ENCODE measurements around the gene PLEKHA6.
A peak's percentile ranks its signal among the peaks of the same experiment; 100 is the strongest.

Gene PLEKHA6

DNA sequence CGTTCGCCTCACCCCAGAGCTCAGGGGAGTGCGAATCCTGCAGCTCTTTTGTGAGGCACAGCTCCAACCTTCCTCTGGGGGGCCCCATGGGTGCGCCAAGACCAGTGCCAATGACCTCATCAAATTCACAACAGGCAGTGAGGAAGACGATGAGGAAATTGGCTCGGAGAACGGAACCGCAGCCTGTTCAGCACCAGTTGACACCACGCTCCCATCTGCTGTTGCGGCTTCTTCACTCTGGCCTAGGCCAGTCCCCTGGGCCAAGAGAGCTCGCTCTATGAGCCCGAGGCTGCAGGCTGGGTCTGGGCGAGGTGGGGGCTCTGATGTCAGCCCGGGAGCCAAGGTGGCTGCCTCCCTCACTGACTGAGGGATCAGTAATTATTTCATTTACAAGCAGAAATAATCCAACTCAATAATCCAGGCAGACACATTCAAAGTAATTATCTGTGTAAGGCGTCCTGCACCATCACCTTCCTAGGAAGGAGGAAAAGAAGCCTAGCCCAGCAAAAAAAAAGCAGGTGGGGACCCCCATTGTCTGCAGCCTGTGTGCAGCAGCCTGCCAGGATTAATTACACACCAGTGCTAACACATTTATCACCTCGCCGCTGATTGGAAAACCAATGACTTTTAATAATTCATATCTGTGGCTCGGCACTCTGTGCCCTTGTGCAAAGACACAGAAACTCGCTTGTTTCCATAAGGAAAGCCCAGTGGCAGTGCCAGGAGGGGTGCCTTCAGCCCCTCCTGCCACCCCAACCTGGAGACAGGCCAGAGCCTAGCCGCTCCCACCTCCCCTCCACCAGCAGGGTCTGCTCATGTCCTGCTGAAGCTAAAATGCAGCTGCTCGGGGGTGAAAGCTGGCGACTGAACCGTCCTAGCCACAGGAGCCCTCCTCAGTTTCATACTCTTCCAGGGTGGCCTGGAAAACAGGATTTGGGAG is 1.9 kb downstream of the PLEKHA6 start:
- Histone ChIP-seq H3K4me1 (ENCODE audit: control insufficient read depth, insufficient read depth, low read depth, low read length) (peaks cover 6% of the 10 kb centered on the region), H2BK120ac (ENCODE audit: low read depth, low read length) (no peak overlapping the region), H3K18ac (ENCODE audit: low read depth in 1 of 2, low read length in 2 of 2) (peak overlapping the region; percentile 64 to 70), H3K23ac (ENCODE audit: low read length in 2 of 2) (no peak overlapping the region), H2BK12ac (ENCODE audit: low read length in 2 of 2) (peak overlapping the region in 1 of 2 experiments; percentile 74), H3K79me1 (replicated peaks; ENCODE audit: low read length, poor library complexity, severe bottlenecking) (no peaks in the 10 kb centered on the region), H2BK15ac (ENCODE audit: low read depth, poor library complexity, severe bottlenecking) (peak overlapping the region; percentile 26), H4K91ac (ENCODE audit: low read length) (peak overlapping the region; percentile 52), H3K9ac (ENCODE audit: low read length) (peak overlapping the region; percentile 35), H3K4ac (ENCODE audit: low read depth in 1 of 2, low read length in 2 of 2) (peak overlapping the region; percentile 44 to 69), H3K36me3 (ENCODE audit: control insufficient read depth in 1 of 2, insufficient read depth in 2 of 2, low read depth in 1 of 2, low read length in 2 of 2) (no peaks in the 10 kb centered on the region), H2AK5ac (ENCODE audit: low read length, severe bottlenecking) (no peak overlapping the region), H3K4me3 (ENCODE audit: insufficient read depth in 1 of 2, low read depth in 1 of 2, low read length in 2 of 2) (peak overlapping the region in 1 of 2 experiments; percentile 40), H2AFZ (ENCODE audit: low read depth, low read length) (no peak overlapping the region), H3K9me3 (ENCODE audit: control insufficient read depth, low read length) (no peaks in the 10 kb centered on the region), H4K8ac (ENCODE audit: low read length) (peak overlapping the region; percentile 79), H3K4me2 (ENCODE audit: low read length, poor library complexity, severe bottlenecking) (no peak overlapping the region), H3K27ac (ENCODE audit: low read length, poor library complexity, severe bottlenecking) (no peak overlapping the region), H3K14ac (ENCODE audit: low read length in 2 of 2) (no peak overlapping the region), H2BK5ac (ENCODE audit: low read depth, low read length, poor library complexity, severe bottlenecking) (no peak overlapping the region), H3K27me3 (ENCODE audit: control insufficient read depth in 1 of 2, insufficient read depth in 1 of 2, low read length in 2 of 2) (peaks cover 57 to 69% of the 10 kb centered on the region in 2 experiments)
- WGBS: 80% methylated on average over 20 of the region's 23 CpGs
- no peak for DNase-seq

DNA sequence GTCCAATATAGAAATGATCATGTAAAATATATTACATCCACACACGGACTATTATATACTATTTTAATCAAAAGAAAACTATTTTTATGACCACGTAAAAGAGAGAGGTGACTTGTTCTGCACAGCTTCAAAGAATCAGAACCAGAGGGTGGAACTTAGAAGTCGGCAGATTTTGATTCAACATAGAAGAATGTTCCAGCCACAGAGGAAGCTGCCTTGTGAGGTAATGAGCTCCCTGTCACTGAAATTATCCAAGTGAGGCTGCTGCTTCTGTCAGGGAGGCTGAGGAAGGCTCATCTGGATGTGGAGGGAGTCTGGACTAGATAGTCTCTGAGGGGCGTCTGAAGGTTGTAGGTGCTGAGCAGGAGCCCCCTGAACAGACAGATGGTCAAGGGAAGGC is 2.7 kb downstream of the PLEKHA6 start:
- Histone ChIP-seq H3K18ac (ENCODE audit: low read depth in 1 of 2, low read length in 2 of 2) (peak overlapping the region in 1 of 2 experiments; percentile 38), H3K9me3 (ENCODE audit: control insufficient read depth, low read length) (no peaks in the 10 kb centered on the region), H3K23ac (ENCODE audit: low read length in 2 of 2) (no peak overlapping the region), H4K8ac (ENCODE audit: low read length) (no peak overlapping the region), H3K14ac (ENCODE audit: low read length in 2 of 2) (no peak overlapping the region), H2AFZ (ENCODE audit: low read depth, low read length) (no peak overlapping the region), H3K4me3 (ENCODE audit: insufficient read depth in 1 of 2, low read depth in 1 of 2, low read length in 2 of 2) (peak overlapping the region in 1 of 2 experiments; percentile 40), H3K27ac (ENCODE audit: low read length, poor library complexity, severe bottlenecking) (no peak overlapping the region), H2AK5ac (ENCODE audit: low read length, severe bottlenecking) (no peak overlapping the region), H3K79me1 (replicated peaks; ENCODE audit: low read length, poor library complexity, severe bottlenecking) (no peaks in the 10 kb centered on the region), H2BK15ac (ENCODE audit: low read depth, poor library complexity, severe bottlenecking) (no peak overlapping the region), H3K4me2 (ENCODE audit: low read length, poor library complexity, severe bottlenecking) (no peak overlapping the region), H2BK12ac (ENCODE audit: low read length in 2 of 2) (no peak overlapping the region), H3K9ac (ENCODE audit: low read length) (peak overlapping the region; percentile 35), H4K91ac (ENCODE audit: low read length) (no peak overlapping the region), H3K4me1 (ENCODE audit: control insufficient read depth, insufficient read depth, low read depth, low read length) (peaks cover 6% of the 10 kb centered on the region), H3K4ac (ENCODE audit: low read depth in 1 of 2, low read length in 2 of 2) (no peak overlapping the region), H3K27me3 (ENCODE audit: control insufficient read depth in 1 of 2, insufficient read depth in 1 of 2, low read length in 2 of 2) (peaks cover 49 to 63% of the 10 kb centered on the region in 2 experiments), H3K36me3 (ENCODE audit: control insufficient read depth in 1 of 2, insufficient read depth in 2 of 2, low read depth in 1 of 2, low read length in 2 of 2) (no peaks in the 10 kb centered on the region), H2BK5ac (ENCODE audit: low read depth, low read length, poor library complexity, severe bottlenecking) (no peak overlapping the region), H2BK120ac (ENCODE audit: low read depth, low read length) (no peak overlapping the region)
- no peak for DNase-seq
- WGBS: 69% methylated on average over 3 of the region's 4 CpGs

DNA sequence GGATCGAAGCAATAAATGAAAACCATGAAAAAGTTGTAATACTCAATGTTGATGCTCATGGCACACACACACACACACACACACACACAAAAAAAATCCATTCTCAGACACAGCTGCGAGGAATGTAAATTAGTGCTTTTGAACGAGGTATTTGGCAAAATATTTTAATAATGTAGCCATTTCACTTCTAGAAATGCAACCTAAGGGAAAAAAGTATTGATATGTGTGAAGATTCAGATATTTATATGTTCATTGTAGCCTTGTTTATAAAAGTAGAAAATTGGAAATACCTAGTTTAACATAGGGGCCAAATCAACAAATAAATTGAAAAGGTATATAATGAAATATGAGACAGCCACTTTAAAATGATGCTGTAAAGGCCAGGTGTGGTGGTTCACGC is 3.8 kb downstream of the PLEKHA6 start:
- Histone ChIP-seq H3K9ac (ENCODE audit: low read length) (no peak overlapping the region), H3K4me3 (ENCODE audit: insufficient read depth in 1 of 2, low read depth in 1 of 2, low read length in 2 of 2) (no peak overlapping the region), H3K4me2 (ENCODE audit: low read length, poor library complexity, severe bottlenecking) (no peak overlapping the region), H2AK5ac (ENCODE audit: low read length, severe bottlenecking) (no peak overlapping the region), H3K4me1 (ENCODE audit: control insufficient read depth, insufficient read depth, low read depth, low read length) (peaks cover 11% of the 10 kb centered on the region), H3K79me1 (replicated peaks; ENCODE audit: low read length, poor library complexity, severe bottlenecking) (no peaks in the 10 kb centered on the region), H3K4ac (ENCODE audit: low read depth in 1 of 2, low read length in 2 of 2) (no peak overlapping the region), H3K27ac (ENCODE audit: low read length, poor library complexity, severe bottlenecking) (no peak overlapping the region), H3K14ac (ENCODE audit: low read length in 2 of 2) (no peak overlapping the region), H3K36me3 (ENCODE audit: control insufficient read depth in 1 of 2, insufficient read depth in 2 of 2, low read depth in 1 of 2, low read length in 2 of 2) (no peaks in the 10 kb centered on the region), H3K18ac (ENCODE audit: low read depth in 1 of 2, low read length in 2 of 2) (no peak overlapping the region), H2AFZ (ENCODE audit: low read depth, low read length) (no peak overlapping the region), H2BK15ac (ENCODE audit: low read depth, poor library complexity, severe bottlenecking) (no peak overlapping the region), H3K9me3 (ENCODE audit: control insufficient read depth, low read length) (no peaks in the 10 kb centered on the region), H2BK5ac (ENCODE audit: low read depth, low read length, poor library complexity, severe bottlenecking) (no peak overlapping the region), H4K8ac (ENCODE audit: low read length) (no peak overlapping the region), H2BK120ac (ENCODE audit: low read depth, low read length) (no peak overlapping the region), H2BK12ac (ENCODE audit: low read length in 2 of 2) (no peak overlapping the region), H4K91ac (ENCODE audit: low read length) (no peak overlapping the region), H3K27me3 (ENCODE audit: control insufficient read depth in 1 of 2, insufficient read depth in 1 of 2, low read length in 2 of 2) (peaks cover 38 to 59% of the 10 kb centered on the region in 2 experiments), H3K23ac (ENCODE audit: low read length in 2 of 2) (no peak overlapping the region)
- no peak for DNase-seq
- WGBS: 100% methylated on average over 2 of the region's 4 CpGs

DNA sequence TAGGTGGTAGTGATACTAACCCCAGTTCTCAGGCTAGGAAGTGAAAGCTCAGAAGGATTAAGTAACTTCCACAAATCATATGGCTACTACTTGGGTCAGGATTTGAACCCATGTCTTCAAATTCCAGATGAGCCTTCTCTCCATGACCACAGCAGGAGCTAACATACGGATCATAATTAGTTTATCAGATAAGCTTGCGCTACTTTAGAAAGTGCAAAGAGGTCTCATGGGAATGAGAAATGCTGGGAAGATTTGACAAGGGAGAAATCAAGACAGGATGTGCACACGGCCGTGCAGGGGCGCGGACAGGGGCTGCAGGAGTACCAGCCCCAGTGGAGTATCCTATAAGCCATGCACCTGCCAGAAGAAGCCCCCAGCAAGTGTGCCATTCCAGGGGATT is 5.2 kb downstream of the PLEKHA6 start:
- DNase-seq: no peak
- Histone ChIP-seq H3K4ac (ENCODE audit: low read depth in 1 of 2, low read length in 2 of 2) (no peak overlapping the region), H2AFZ (ENCODE audit: low read depth, low read length) (no peak overlapping the region), H3K18ac (ENCODE audit: low read depth in 1 of 2, low read length in 2 of 2) (no peak overlapping the region), H3K9me3 (ENCODE audit: control insufficient read depth, low read length) (no peaks in the 10 kb centered on the region), H3K36me3 (ENCODE audit: control insufficient read depth in 1 of 2, insufficient read depth in 2 of 2, low read depth in 1 of 2, low read length in 2 of 2) (no peaks in the 10 kb centered on the region), H3K27me3 (ENCODE audit: control insufficient read depth in 1 of 2, insufficient read depth in 1 of 2, low read length in 2 of 2) (peaks cover 27 to 54% of the 10 kb centered on the region in 2 experiments), H3K79me1 (replicated peaks; ENCODE audit: low read length, poor library complexity, severe bottlenecking) (no peaks in the 10 kb centered on the region), H2AK5ac (ENCODE audit: low read length, severe bottlenecking) (no peak overlapping the region), H3K27ac (ENCODE audit: low read length, poor library complexity, severe bottlenecking) (no peak overlapping the region), H3K4me3 (ENCODE audit: insufficient read depth in 1 of 2, low read depth in 1 of 2, low read length in 2 of 2) (no peak overlapping the region), H4K8ac (ENCODE audit: low read length) (no peak overlapping the region), H3K23ac (ENCODE audit: low read length in 2 of 2) (no peak overlapping the region), H2BK5ac (ENCODE audit: low read depth, low read length, poor library complexity, severe bottlenecking) (no peak overlapping the region), H4K91ac (ENCODE audit: low read length) (no peak overlapping the region), H2BK12ac (ENCODE audit: low read length in 2 of 2) (no peak overlapping the region), H3K9ac (ENCODE audit: low read length) (no peak overlapping the region), H2BK15ac (ENCODE audit: low read depth, poor library complexity, severe bottlenecking) (no peak overlapping the region), H3K4me1 (ENCODE audit: control insufficient read depth, insufficient read depth, low read depth, low read length) (peaks cover 12% of the 10 kb centered on the region), H3K4me2 (ENCODE audit: low read length, poor library complexity, severe bottlenecking) (no peak overlapping the region), H3K14ac (ENCODE audit: low read length in 2 of 2) (no peak overlapping the region), H2BK120ac (ENCODE audit: low read depth, low read length) (no peak overlapping the region)
- 57% methylated on average over 6 of the region's 6 CpGs for WGBS

Data from mesenchymal stem cell (in vitro differentiated cells and primary cell).